ENCODE data around the gene SWI5. TPM values are rescaled to one million over a fixed set of nuclear protein-coding genes. Genes with fewer than 3 reads are reported as not detected.

SWI5 gene
- total and polyA plus RNA-seq, 9 of the 15 experiments (the other 6 are each of a cell fraction or from before 2014, with no cell fraction given) = 62.8 to 133 (median 95.9) TPM

DNA sequence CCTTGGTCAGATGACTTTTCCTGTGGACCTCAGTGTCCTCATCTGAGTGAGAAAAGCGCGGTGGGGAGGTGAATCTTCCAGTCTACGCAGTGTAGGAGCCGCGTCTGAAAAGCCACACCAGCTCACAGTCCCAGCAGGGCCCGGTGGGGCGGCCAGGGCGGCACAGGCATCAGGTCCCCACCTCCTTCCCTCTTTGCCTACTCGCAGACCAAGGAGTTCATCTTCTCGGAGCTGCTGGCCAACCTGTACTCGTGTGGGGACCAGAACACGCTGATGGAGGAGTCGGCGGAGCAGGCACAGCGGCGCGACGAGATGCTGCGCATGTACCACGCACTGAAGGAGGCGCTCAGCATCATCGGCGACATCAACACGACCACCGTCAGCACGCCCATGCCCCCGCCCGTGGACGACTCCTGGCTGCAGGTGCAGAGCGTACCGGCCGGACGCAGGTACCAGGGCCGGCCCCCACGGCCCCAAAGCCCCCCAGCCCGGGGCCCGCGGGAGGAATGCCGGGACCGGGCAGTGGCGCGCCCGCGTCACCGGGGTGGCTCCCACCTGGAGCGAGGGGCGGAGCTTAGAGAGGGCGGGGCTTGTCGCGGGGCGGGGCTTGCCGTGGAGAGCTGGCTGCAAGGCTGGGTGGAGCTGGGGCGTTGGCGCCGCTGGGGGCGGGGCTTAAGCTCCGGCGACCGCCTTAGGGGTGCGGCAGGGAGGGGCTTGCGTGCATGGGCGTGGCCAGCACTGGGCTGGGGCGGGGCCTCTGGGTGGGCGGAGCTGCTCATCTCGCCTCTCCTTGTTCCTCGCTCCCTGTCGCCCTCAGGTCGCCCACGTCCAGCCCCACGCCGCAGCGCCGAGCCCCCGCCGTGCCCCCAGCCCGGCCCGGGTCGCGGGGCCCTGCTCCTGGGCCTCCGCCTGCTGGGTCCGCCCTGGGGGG, 25.9 kb upstream of the SWI5 start (continued):
- TF ChIP-seq, protein P1, sequence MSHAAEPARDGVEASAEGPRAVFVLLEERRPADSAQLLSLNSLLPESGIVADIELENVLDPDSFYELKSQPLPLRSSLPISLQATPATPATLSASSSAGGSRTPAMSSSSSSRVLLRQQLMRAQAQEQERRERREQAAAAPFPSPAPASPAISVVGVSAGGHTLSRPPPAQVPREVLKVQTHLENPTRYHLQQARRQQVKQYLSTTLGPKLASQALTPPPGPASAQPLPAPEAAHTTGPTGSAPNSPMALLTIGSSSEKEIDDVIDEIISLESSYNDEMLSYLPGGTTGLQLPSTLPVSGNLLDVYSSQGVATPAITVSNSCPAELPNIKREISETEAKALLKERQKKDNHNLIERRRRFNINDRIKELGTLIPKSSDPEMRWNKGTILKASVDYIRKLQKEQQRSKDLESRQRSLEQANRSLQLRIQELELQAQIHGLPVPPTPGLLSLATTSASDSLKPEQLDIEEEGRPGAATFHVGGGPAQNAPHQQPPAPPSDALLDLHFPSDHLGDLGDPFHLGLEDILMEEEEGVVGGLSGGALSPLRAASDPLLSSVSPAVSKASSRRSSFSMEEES (CRISPR knock-in tag; IDR thresholded peaks at IDR 0.05) = 0 out of 2 replicates have a peak, but pooled peaks have one; percentile 1
- TF ChIP-seq MAFG (tag; conservative IDR thresholded peaks at IDR 0.05) (no peak), SNIP1 (IDR thresholded peaks at IDR 0.05; ENCODE audit: low read depth) (no peak), ZNF124 (CRISPR knock-in tag; IDR thresholded peaks at IDR 0.05) (no peak), HNRNPL (IDR thresholded peaks at IDR 0.05; ENCODE audit: low read depth, low read length) (0 out of 2 replicates have a peak, but pooled peaks have one; percentile 35), MAZ (CRISPR knock-in tag; conservative IDR thresholded peaks at IDR 0.05 in 1 of 2, IDR thresholded peaks at IDR 0.05 in 1 of 2) (peak in 1 of 2 experiments; percentile 72; a peak in 2 of 4 replicates), ESRRB (CRISPR knock-in tag; IDR thresholded peaks at IDR 0.05; ENCODE audit: borderline replicate concordance) (no peak), ZNF24 (IDR thresholded peaks at IDR 0.05) (no peak), DACH1 (IDR thresholded peaks at IDR 0.05; ENCODE audit: partially characterized antibody) (no peak), ZKSCAN3 (CRISPR knock-in tag; IDR thresholded peaks at IDR 0.05) (no peak), GATAD2A (IDR thresholded peaks at IDR 0.05) (no peak), SIN3A (IDR thresholded peaks at IDR 0.05; ENCODE audit: borderline replicate concordance in 2 of 2, control insufficient read depth in 1 of 2, low read depth in 2 of 2, low read length in 2 of 2) (peak in 1 of 2 experiments; percentile 43; a peak in 1 of 4 replicates), ILK (tag; IDR thresholded peaks at IDR 0.05; ENCODE audit: borderline replicate concordance, low read depth) (no peak), ZNF586 (CRISPR knock-in tag; conservative IDR thresholded peaks at IDR 0.05) (no peak), NFYB (IDR thresholded peaks at IDR 0.05; ENCODE audit: extremely low read depth, insufficient read length) (no peak), PHB (CRISPR knock-in tag; IDR thresholded peaks at IDR 0.05) (no peak), ZNF217 (CRISPR knock-in tag; IDR thresholded peaks at IDR 0.05) (no peak), ZNF197 (CRISPR knock-in tag; IDR thresholded peaks at IDR 0.05; ENCODE audit: low read depth) (no peak)
- TF ChIP-seq, protein P2, sequence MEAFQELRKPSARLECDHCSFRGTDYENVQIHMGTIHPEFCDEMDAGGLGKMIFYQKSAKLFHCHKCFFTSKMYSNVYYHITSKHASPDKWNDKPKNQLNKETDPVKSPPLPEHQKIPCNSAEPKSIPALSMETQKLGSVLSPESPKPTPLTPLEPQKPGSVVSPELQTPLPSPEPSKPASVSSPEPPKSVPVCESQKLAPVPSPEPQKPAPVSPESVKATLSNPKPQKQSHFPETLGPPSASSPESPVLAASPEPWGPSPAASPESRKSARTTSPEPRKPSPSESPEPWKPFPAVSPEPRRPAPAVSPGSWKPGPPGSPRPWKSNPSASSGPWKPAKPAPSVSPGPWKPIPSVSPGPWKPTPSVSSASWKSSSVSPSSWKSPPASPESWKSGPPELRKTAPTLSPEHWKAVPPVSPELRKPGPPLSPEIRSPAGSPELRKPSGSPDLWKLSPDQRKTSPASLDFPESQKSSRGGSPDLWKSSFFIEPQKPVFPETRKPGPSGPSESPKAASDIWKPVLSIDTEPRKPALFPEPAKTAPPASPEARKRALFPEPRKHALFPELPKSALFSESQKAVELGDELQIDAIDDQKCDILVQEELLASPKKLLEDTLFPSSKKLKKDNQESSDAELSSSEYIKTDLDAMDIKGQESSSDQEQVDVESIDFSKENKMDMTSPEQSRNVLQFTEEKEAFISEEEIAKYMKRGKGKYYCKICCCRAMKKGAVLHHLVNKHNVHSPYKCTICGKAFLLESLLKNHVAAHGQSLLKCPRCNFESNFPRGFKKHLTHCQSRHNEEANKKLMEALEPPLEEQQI (IDR thresholded peaks at IDR 0.05) = no peak
- TF ChIP-seq, protein P3, sequence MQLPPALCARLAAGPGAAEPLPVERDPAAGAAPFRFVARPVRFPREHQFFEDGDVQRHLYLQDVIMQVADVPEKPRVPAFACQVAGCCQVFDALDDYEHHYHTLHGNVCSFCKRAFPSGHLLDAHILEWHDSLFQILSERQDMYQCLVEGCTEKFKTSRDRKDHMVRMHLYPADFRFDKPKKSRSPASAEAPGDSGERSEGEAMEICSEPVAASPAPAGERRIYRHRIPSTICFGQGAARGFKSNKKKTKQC (CRISPR knock-in tag; IDR thresholded peaks at IDR 0.05) = no peak
- TF ChIP-seq, protein P4, sequence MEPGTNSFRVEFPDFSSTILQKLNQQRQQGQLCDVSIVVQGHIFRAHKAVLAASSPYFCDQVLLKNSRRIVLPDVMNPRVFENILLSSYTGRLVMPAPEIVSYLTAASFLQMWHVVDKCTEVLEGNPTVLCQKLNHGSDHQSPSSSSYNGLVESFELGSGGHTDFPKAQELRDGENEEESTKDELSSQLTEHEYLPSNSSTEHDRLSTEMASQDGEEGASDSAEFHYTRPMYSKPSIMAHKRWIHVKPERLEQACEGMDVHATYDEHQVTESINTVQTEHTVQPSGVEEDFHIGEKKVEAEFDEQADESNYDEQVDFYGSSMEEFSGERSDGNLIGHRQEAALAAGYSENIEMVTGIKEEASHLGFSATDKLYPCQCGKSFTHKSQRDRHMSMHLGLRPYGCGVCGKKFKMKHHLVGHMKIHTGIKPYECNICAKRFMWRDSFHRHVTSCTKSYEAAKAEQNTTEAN (CRISPR knock-in tag; IDR thresholded peaks at IDR 0.05) = no peak
- TF ChIP-seq, protein P5, sequence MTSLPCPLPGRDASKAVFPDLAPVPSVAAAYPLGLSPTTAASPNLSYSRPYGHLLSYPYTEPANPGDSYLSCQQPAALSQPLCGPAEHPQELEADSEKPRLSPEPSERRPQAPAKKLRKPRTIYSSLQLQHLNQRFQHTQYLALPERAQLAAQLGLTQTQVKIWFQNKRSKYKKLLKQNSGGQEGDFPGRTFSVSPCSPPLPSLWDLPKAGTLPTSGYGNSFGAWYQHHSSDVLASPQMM (CRISPR knock-in tag; IDR thresholded peaks at IDR 0.05) = no peak
